ENCODE measurements around the gene DLGAP3. TPM values are rescaled to one million over a fixed set of nuclear protein-coding genes. Genes with fewer than 3 reads are reported as not detected.

Gene DLGAP3
- polyA plus RNA-seq, 1 donor from 2014 or later: 2.9 TPM

- Histone ChIP-seq H3K4me3 (ENCODE audit: low read length) (no peak overlapping the region), H2AFZ (ENCODE audit: low read depth, low read length) (no peak overlapping the region), H3K79me2 (replicated peaks; ENCODE audit: insufficient read depth, low read length) (no peaks in the 10 kb centered on the region), H3F3A (ENCODE audit: insufficient read depth, low read length, poor library complexity, severe bottlenecking) (no peaks in the 10 kb centered on the region), H3K9me2 (ENCODE audit: insufficient read depth, low read length) (no peaks in the 10 kb centered on the region), H3K9ac (ENCODE audit: low read length) (no peak overlapping the region), H3K36me3 (ENCODE audit: insufficient read depth, low read length) (no peaks in the 10 kb centered on the region), H3K9me3 (ENCODE audit: low read length) (no peaks in the 10 kb centered on the region), H4K20me1 (ENCODE audit: insufficient read depth) (no peaks in the 10 kb centered on the region), H3K27ac (ENCODE audit: low read length) (no peak overlapping the region), H3K27me3 (ENCODE audit: insufficient read depth, low read depth, low read length) (no peaks in the 10 kb centered on the region), H3K4me2 (ENCODE audit: low read length) (no peak overlapping the region)
- no peak for TF ChIP-seq EP300 (conservative IDR thresholded peaks at IDR 0.05; ENCODE audit: poor library complexity, severe bottlenecking)
- no peak for TF ChIP-seq CTCF (IDR thresholded peaks at IDR 0.05; ENCODE audit: poor library complexity, severe bottlenecking)
- TF ChIP-seq SMC3 (conservative IDR thresholded peaks at IDR 0.05; ENCODE audit: poor library complexity): no peak
- no peak for TF ChIP-seq REST (IDR thresholded peaks at IDR 0.05; ENCODE audit: borderline replicate concordance)
- TF ChIP-seq TAF1 (IDR thresholded peaks at IDR 0.05; ENCODE audit: low read depth): no peak
- no peak for TF ChIP-seq POLR2AphosphoS5 (IDR thresholded peaks at IDR 0.05)
- no peak for TF ChIP-seq RAD21 (conservative IDR thresholded peaks at IDR 0.05)
- TF ChIP-seq MXI1 (conservative IDR thresholded peaks at IDR 0.05; ENCODE audit: poor library complexity, severe bottlenecking): no peak
Observed at GRCh38 chr1:34845131-34845901, 84.1 kb downstream of the DLGAP3 start.

- H3K27ac ChIP-seq (ENCODE audit: low read length): no peak overlapping the region
- H3K4me3 ChIP-seq (ENCODE audit: low read length): no peak overlapping the region
- H3K9me2 ChIP-seq (ENCODE audit: insufficient read depth, low read length): no peaks in the 10 kb centered on the region
- no peaks in the 10 kb centered on the region for H3K9me3 ChIP-seq (ENCODE audit: low read length)
- TF ChIP-seq MXI1 (conservative IDR thresholded peaks at IDR 0.05; ENCODE audit: poor library complexity, severe bottlenecking) (no peak), CTCF (IDR thresholded peaks at IDR 0.05; ENCODE audit: poor library complexity, severe bottlenecking) (no peak), TAF1 (IDR thresholded peaks at IDR 0.05; ENCODE audit: low read depth) (no peak), EP300 (conservative IDR thresholded peaks at IDR 0.05; ENCODE audit: poor library complexity, severe bottlenecking) (no peak), REST (IDR thresholded peaks at IDR 0.05; ENCODE audit: borderline replicate concordance) (no peak), EZH2 (IDR thresholded peaks at IDR 0.05; ENCODE audit: borderline replicate concordance, insufficient read depth, low read length, poor library complexity, severe bottlenecking) (no peak), POLR2AphosphoS5 (IDR thresholded peaks at IDR 0.05) (no peak), SMC3 (conservative IDR thresholded peaks at IDR 0.05; ENCODE audit: poor library complexity) (no peak)
- H3K79me2 ChIP-seq (replicated peaks; ENCODE audit: insufficient read depth, low read length): no peaks in the 10 kb centered on the region
- H3K36me3 ChIP-seq (ENCODE audit: insufficient read depth, low read length): no peaks in the 10 kb centered on the region
- no peaks in the 10 kb centered on the region for H3F3A ChIP-seq (ENCODE audit: insufficient read depth, low read length, poor library complexity, severe bottlenecking)
- H3K9ac ChIP-seq (ENCODE audit: low read length): no peak overlapping the region
- no peaks in the 10 kb centered on the region for H4K20me1 ChIP-seq (ENCODE audit: insufficient read depth)
- H3K4me2 ChIP-seq (ENCODE audit: low read length): no peak overlapping the region
- no peaks in the 10 kb centered on the region for H3K27me3 ChIP-seq (ENCODE audit: insufficient read depth, low read depth, low read length)
- H2AFZ ChIP-seq (ENCODE audit: low read depth, low read length): no peak overlapping the region
Observed at GRCh38 chr1:34844252-34844634, 85.2 kb downstream of the DLGAP3 start.
